Measurements from ENCODE around the gene HMG20A. TPM values are rescaled to one million over a fixed set of nuclear protein-coding genes. Genes with fewer than 3 reads are reported as not detected.

The HMG20A gene
- total RNA-seq, 1 donor from 2014 or later, result 49.4 TPM

- no peak for TF ChIP-seq POLR2A (IDR thresholded peaks at IDR 0.05)
- no peak for TF ChIP-seq CTCF (IDR thresholded peaks at IDR 0.05)
- no peak for TF ChIP-seq POLR2AphosphoS5 (IDR thresholded peaks at IDR 0.05; ENCODE audit: insufficient read depth in 1 of 2, low read depth in 1 of 2)
- no peak overlapping the region for H3K27ac ChIP-seq
- H3K4me3 ChIP-seq, result no peak overlapping the region
- no peak for DNase-seq (ENCODE audit: extremely low spot score in 2 of 2)
- no peaks in the 10 kb centered on the region for H3K27me3 ChIP-seq
- no peaks in the 10 kb centered on the region for H3K9me3 ChIP-seq
- no peaks in the 10 kb centered on the region for H3K4me1 ChIP-seq
- peaks cover 5 to 32% of the 10 kb centered on the region in 2 donors for H3K36me3 ChIP-seq
- intact Hi-C loops (cut with DNase I), result no loop called here
These were observed 54.3 kb downstream of the HMG20A start for GRCh38 chr15:77475001-77475400.

GRCh38 chr15:77475898-77476297 lies 55.2 kb downstream of the HMG20A start:
- H3K4me1 ChIP-seq, result no peaks in the 10 kb centered on the region
- DNase-seq (ENCODE audit: extremely low spot score in 2 of 2), result no peak
- peaks cover 5 to 33% of the 10 kb centered on the region in 2 donors for H3K36me3 ChIP-seq
- H3K27me3 ChIP-seq, result no peaks in the 10 kb centered on the region
- no peaks in the 10 kb centered on the region for H3K9me3 ChIP-seq
- no peak overlapping the region for H3K4me3 ChIP-seq
- TF ChIP-seq POLR2AphosphoS5 (IDR thresholded peaks at IDR 0.05; ENCODE audit: insufficient read depth in 1 of 2, low read depth in 1 of 2) (no peak), CTCF (IDR thresholded peaks at IDR 0.05) (no peak), POLR2A (IDR thresholded peaks at IDR 0.05) (no peak)
- intact Hi-C loops (cut with DNase I), result no loop called here
- no peak overlapping the region for H3K27ac ChIP-seq

- H3K4me3 ChIP-seq, result no peak overlapping the region
- H3K27me3 ChIP-seq, result no peaks in the 10 kb centered on the region
- peaks cover 5 to 25% of the 10 kb centered on the region in 2 donors for H3K36me3 ChIP-seq
- peaks cover 1% of the 10 kb centered on the region for H3K4me1 ChIP-seq
- no peak for DNase-seq (ENCODE audit: extremely low spot score in 2 of 2)
- no peak overlapping the region for H3K27ac ChIP-seq
- no peaks in the 10 kb centered on the region for H3K9me3 ChIP-seq
- no peak for TF ChIP-seq POLR2AphosphoS5 (IDR thresholded peaks at IDR 0.05; ENCODE audit: insufficient read depth in 1 of 2, low read depth in 1 of 2)
- TF ChIP-seq POLR2A (IDR thresholded peaks at IDR 0.05), result no peak
- no peak for TF ChIP-seq CTCF (IDR thresholded peaks at IDR 0.05)
- intact Hi-C loops (cut with DNase I), result no loop called here
These were observed 56.3 kb downstream of the HMG20A start for GRCh38 chr15:77476995-77477394.

- no peak for DNase-seq (ENCODE audit: extremely low spot score in 2 of 2)
- no peak for TF ChIP-seq POLR2A (IDR thresholded peaks at IDR 0.05)
- no peak for TF ChIP-seq CTCF (IDR thresholded peaks at IDR 0.05)
- TF ChIP-seq POLR2AphosphoS5 (IDR thresholded peaks at IDR 0.05; ENCODE audit: insufficient read depth in 1 of 2, low read depth in 1 of 2), result no peak
- Histone ChIP-seq H3K4me3 (no peak overlapping the region), H3K27me3 (no peaks in the 10 kb centered on the region), H3K4me1 (peaks cover 12% of the 10 kb centered on the region), H3K9me3 (no peaks in the 10 kb centered on the region), H3K36me3 (peaks cover 5 to 26% of the 10 kb centered on the region in 2 donors), H3K27ac (no peak overlapping the region)
- intact Hi-C loops (cut with DNase I), result no loop called here
These were observed 57.4 kb downstream of the HMG20A start for GRCh38 chr15:77478051-77478450.

- intact Hi-C loops (cut with DNase I), result no loop called here
- DNase-seq (ENCODE audit: extremely low spot score in 2 of 2), result no peak
- Histone ChIP-seq H3K36me3 (peaks cover 5 to 35% of the 10 kb centered on the region in 2 donors), H3K4me1 (peaks cover 21% of the 10 kb centered on the region), H3K9me3 (no peaks in the 10 kb centered on the region), H3K27ac (no peak overlapping the region), H3K27me3 (no peaks in the 10 kb centered on the region), H3K4me3 (no peak overlapping the region)
- no peak for TF ChIP-seq POLR2AphosphoS5 (IDR thresholded peaks at IDR 0.05; ENCODE audit: insufficient read depth in 1 of 2, low read depth in 1 of 2)
- TF ChIP-seq CTCF (IDR thresholded peaks at IDR 0.05), result no peak
These were observed 58.3 kb downstream of the HMG20A start for GRCh38 chr15:77479015-77479414.
